ENCODE results near the gene STYXL1. TPM values are rescaled to one million over a fixed set of nuclear protein-coding genes. Genes with fewer than 3 reads are reported as not detected.
"Not testable (repeated sequence)": the region's sequence is repeated elsewhere in the genome, so short reads cannot be mapped to it uniquely, and the experiment has no call there.

Gene STYXL1
- total RNA-seq (2014; rRNA removed; shearing (Covaris generic)): 137 and 156 TPM in 2 replicates

- peak; percentile 98 for DNase-seq (ENCODE audit: low spot score)
These were observed at the start of gene STYXL1, which contains the start of gene MDH2 for GRCh38 chr7:76047811-76048667. Gene STYXL1, minus strand, starts transcription at chr7:76048000. Its CDS starts 17,477 bp downstream, at chr7:76030523. Gene MDH2, plus strand, starts transcription at chr7:76048106. Its CDS starts 55 bp downstream, at chr7:76048161.

- DNase-seq (ENCODE audit: low spot score): no peak
These were observed 48.1 kb upstream of the STYXL1 start for GRCh38 chr7:76095908-76096307.

- DNase-seq (ENCODE audit: low spot score): not testable (repeated sequence)
These were observed 46.5 kb upstream of the STYXL1 start for GRCh38 chr7:76094326-76094725.

- not testable (repeated sequence) for DNase-seq (ENCODE audit: low spot score)
These were observed 45.7 kb upstream of the STYXL1 start for GRCh38 chr7:76093531-76093930.

GRCh38 chr7:76091506-76091905, 43.7 kb upstream of the STYXL1 start:
- no peak for DNase-seq (ENCODE audit: low spot score)

- DNase-seq (ENCODE audit: low spot score): no peak
These were observed 42.2 kb upstream of the STYXL1 start for GRCh38 chr7:76089865-76090475.

- DNase-seq (ENCODE audit: low spot score): peak; percentile 96
These were observed 39.6 kb upstream of the STYXL1 start for GRCh38 chr7:76087362-76087791.

GRCh38 chr7:76086070-76086469, 38.3 kb upstream of the STYXL1 start:
- DNase-seq (ENCODE audit: low spot score): no peak

- not testable (repeated sequence) for DNase-seq (ENCODE audit: low spot score)
These were observed 36.3 kb upstream of the STYXL1 start for GRCh38 chr7:76084115-76084514.

- no peak for DNase-seq (ENCODE audit: low spot score)
These were observed 32.4 kb upstream of the STYXL1 start for GRCh38 chr7:76080204-76080603.

GRCh38 chr7:76077435-76077834, 29.6 kb upstream of the STYXL1 start:
- DNase-seq (ENCODE audit: low spot score): no peak

- DNase-seq (ENCODE audit: low spot score): no peak
These were observed 29.2 kb upstream of the STYXL1 start for GRCh38 chr7:76076995-76077394.

GRCh38 chr7:76074972-76075370, 27.2 kb upstream of the STYXL1 start:
- DNase-seq (ENCODE audit: low spot score): no peak

- no peak for DNase-seq (ENCODE audit: low spot score)
These were observed 26.6 kb upstream of the STYXL1 start for GRCh38 chr7:76074306-76074971.

- DNase-seq (ENCODE audit: low spot score): no peak
These were observed 25.7 kb upstream of the STYXL1 start for GRCh38 chr7:76073335-76073990.

GRCh38 chr7:76072243-76073148, 24.7 kb upstream of the STYXL1 start:
- DNase-seq (ENCODE audit: low spot score): no peak

- DNase-seq (ENCODE audit: low spot score): no peak
These were observed 23.8 kb upstream of the STYXL1 start for GRCh38 chr7:76071316-76072242.

- peak; percentile 98 for DNase-seq (ENCODE audit: low spot score)
These were observed 21.4 kb upstream of the STYXL1 start for GRCh38 chr7:76069238-76069638.

- no peak for DNase-seq (ENCODE audit: low spot score)
These were observed 19.1 kb upstream of the STYXL1 start for GRCh38 chr7:76066716-76067503.
